Measurements from ENCODE around the gene SASH3.

- TF ChIP-seq ELF4 (IDR thresholded peaks at IDR 0.05) = no peak
- no peak for TF ChIP-seq BHLHE40 (IDR thresholded peaks at IDR 0.05; ENCODE audit: borderline replicate concordance)
- TF ChIP-seq SP1 (IDR thresholded peaks at IDR 0.05) = no peak
- TF ChIP-seq HDGF (IDR thresholded peaks at IDR 0.05; ENCODE audit: borderline replicate concordance) = no peak
- TF ChIP-seq TARDBP (IDR thresholded peaks at IDR 0.05) = no peak
Observed at GRCh38 chrX:129843459-129844306, 63.9 kb downstream of the SASH3 start, which contains the start of gene ZDHHC9.
